Right lobe of liver (tissue), 6 donors: ENCODE measurements around the gene RAPGEF2. TPM values are rescaled to one million over a fixed set of nuclear protein-coding genes. Genes with fewer than 3 reads are reported as not detected.

Experiments
- ATAC-seq, 4 donors: fragments of 200-7000 bp; cut with Tn5 transposase; one replicate each; pipeline ENCODE4 v1.9.1; 2020; ENCODE audit warnings: mild to moderate bottlenecking in 4 of 4, moderate library complexity in 4 of 4
- DNase-seq, 3 donors: peaks; one replicate each; pipeline ENCODE4 v3.0.0-alpha.2; 2020
- H3K27ac ChIP-seq, 3 donors: fragments of 200-600 bp; one replicate each; pipeline ENCODE4 v1.8.0; 2022
- H3K27me3 ChIP-seq, 2 donors: fragments of 200-600 bp; one replicate each; pipeline ENCODE4 v1.8.0; 2022
- H3K36me3 ChIP-seq, 4 donors: fragments of 200-600 bp; sonication (generic) in 1 of 4; one replicate each; pipeline versions ENCODE4 v1.5.1 to v1.8.0; 2017 to 2022; ENCODE audit warnings: control low read depth in 1 of 4
- H3K4me1 ChIP-seq, 4 donors: fragments of 200-600 bp; sonication (generic) in 1 of 4; one replicate each; pipeline versions ENCODE4 v1.5.1 to v1.8.0; 2017 to 2022; ENCODE audit warnings: control low read depth in 1 of 4
- H3K4me3 ChIP-seq, 3 donors: fragments of 200-600 bp; one replicate each; pipeline ENCODE4 v1.8.0; 2022
- H3K9me3 ChIP-seq, 4 donors: fragments of 200-600 bp; sonication (generic) in 1 of 4; one replicate each; pipeline versions ENCODE4 v1.5.1 to v1.8.0; 2017 to 2022; ENCODE audit warnings: control low read depth in 1 of 4
- CTCF ChIP-seq, 4 donors: fragments of 200-600 bp in 3 of 4; fragments of 450-650 bp in 1 of 4; IDR thresholded peaks; one replicate each; pipeline versions ENCODE4 v1.5.1 to v1.8.0; 2016 to 2022; ENCODE audit warnings: antibody characterized with exemption in 4 of 4, mild to moderate bottlenecking in 2 of 4
- POLR2A ChIP-seq: fragments of 450-650 bp; IDR thresholded peaks from one replicate; pipeline ENCODE4 v1.6.1; 2017; ENCODE audit warnings: antibody characterized with exemption, mild to moderate bottlenecking
- WGBS: methylation state at CpG from one replicate; pipeline ENCODE4 v1.1.6; 2018; ENCODE audit warnings: low coverage, low lambda C conversion rate; ENCODE audit not compliant: insufficient coverage; ENCODE audit errors: missing lambda C conversion rate; 5-methylcytosine and 5-hydroxymethylcytosine counted together
- intact Hi-C, 2 donors: fragments of 100-400 bp; cut with DNase I; formaldehyde crosslinking; loops; one replicate each; pipeline versions ENCODE4 v1.11.2 to v1.14.1; 2022
- total RNA-seq, 6 experiments: library from RNA; depleted of rRNA in 2 of 6; stranded (reverse); fragments of >200 nt in 2 of 6; fragmentation: NEBNext Ultra II Directional in 3 of 6; extraction: Animal tissue kit (Norgen Biotek cat#: 25700) in 3 of 6; gene quantifications; one replicate each; pipeline versions ENCODE4 v1.1.0 to v1.2.4, GENCODE V29; 2016 to 2023
- donor health status: DM: no; HTN: yes; CAD: no.
- donor health status: DM: no; HTN: no; CAD: no.
- donor health status: DM: no; HTN: no; CAD: no.
- donor health status: DM: no; HTN: yes; CAD: no.
- donor health status: DM: no; HTN: yes; CAD: no.

Gene RAPGEF2
- total RNA-seq, 6 experiments from 2014 or later: 22.1 to 32.1 (median 27.2) TPM

- DNase-seq (no peak), ATAC-seq (no peak)
- Histone ChIP-seq H3K9me3 (no peaks in the 10 kb centered on the region), H3K27ac (no peak overlapping the region), H3K4me1 (no peaks in the 10 kb centered on the region), H3K4me3 (no peak overlapping the region), H3K36me3 (peaks cover 0 to 35% (median 6%) of the 10 kb centered on the region in 4 donors), H3K27me3 (no peaks in the 10 kb centered on the region)
- TF ChIP-seq POLR2A (no peak), CTCF (IDR thresholded peaks at IDR 0.05) (no peak)
- 93% methylated on average over 1 of the region's 1 CpG for WGBS
- intact Hi-C loops: no loop called here
These were observed 231.6 kb downstream of the RAPGEF2 start for GRCh38 chr4:159334461-159334860.

- no peak overlapping the region for H3K27ac ChIP-seq
- WGBS: 91% methylated on average over 2 of the region's 2 CpGs
These were observed 234.2 kb downstream of the RAPGEF2 start for GRCh38 chr4:159337041-159337440.

GRCh38 chr4:159341522-159341921, 238.6 kb downstream of the RAPGEF2 start:
- ATAC-seq (peak in 3 of 4 donors; percentile 53 to 68 (median 67)), DNase-seq (no peak)
- TF ChIP-seq CTCF (IDR thresholded peaks at IDR 0.05): no peak
- no peak for TF ChIP-seq POLR2A
- no peak overlapping the region for H3K27ac ChIP-seq
- peaks cover 6 to 49% (median 17%) of the 10 kb centered on the region in 4 donors for H3K36me3 ChIP-seq
- 44% methylated on average over 2 of the region's 2 CpGs for WGBS
- intact Hi-C loops: no loop called here
- H3K9me3 ChIP-seq: no peaks in the 10 kb centered on the region
- no peaks in the 10 kb centered on the region for H3K4me1 ChIP-seq
- no peaks in the 10 kb centered on the region for H3K27me3 ChIP-seq
- H3K4me3 ChIP-seq: no peak overlapping the region

More at GRCh38 chr4:159337041-159337440, 234.2 kb downstream of the RAPGEF2 start:
- intact Hi-C loops: no loop called here
- TF ChIP-seq CTCF (IDR thresholded peaks at IDR 0.05) (no peak), POLR2A (no peak)
- H3K4me1 ChIP-seq: no peaks in the 10 kb centered on the region
- ATAC-seq (no peak), DNase-seq (no peak)
- H3K4me3 ChIP-seq: no peak overlapping the region
- H3K36me3 ChIP-seq: peaks cover 4 to 25% (median 12%) of the 10 kb centered on the region in 4 donors
- H3K9me3 ChIP-seq: no peaks in the 10 kb centered on the region
- H3K27me3 ChIP-seq: no peaks in the 10 kb centered on the region

- TF ChIP-seq POLR2A (no peak), CTCF (IDR thresholded peaks at IDR 0.05) (no peak)
- H3K27me3 ChIP-seq: no peaks in the 10 kb centered on the region
- H3K36me3 ChIP-seq: peaks cover 6 to 49% (median 17%) of the 10 kb centered on the region in 4 donors
- intact Hi-C loops: no loop called here
- no peaks in the 10 kb centered on the region for H3K9me3 ChIP-seq
- H3K27ac ChIP-seq: no peak overlapping the region
- no peak for DNase-seq
- ATAC-seq: no peak
- no peaks in the 10 kb centered on the region for H3K4me1 ChIP-seq
- WGBS: 100% methylated on average over 2 of the region's 3 CpGs
- H3K4me3 ChIP-seq: no peak overlapping the region
These were observed 239.5 kb downstream of the RAPGEF2 start for GRCh38 chr4:159342374-159342773.

GRCh38 chr4:159343116-159343515, 240.2 kb downstream of the RAPGEF2 start:
- Histone ChIP-seq H3K4me1 (no peaks in the 10 kb centered on the region), H3K27me3 (no peaks in the 10 kb centered on the region), H3K9me3 (no peaks in the 10 kb centered on the region), H3K4me3 (no peak overlapping the region), H3K36me3 (peaks cover 6 to 49% (median 17%) of the 10 kb centered on the region in 4 donors), H3K27ac (no peak overlapping the region)
- TF ChIP-seq POLR2A (no peak), CTCF (IDR thresholded peaks at IDR 0.05) (no peak)
- 75% methylated on average over 8 of the region's 8 CpGs for WGBS
- intact Hi-C loops: no loop called here
- ATAC-seq: no peak
- no peak for DNase-seq
